Pancreas (tissue), 10 donors: ENCODE results near the gene SERPINF2. TPM values are rescaled to one million over a fixed set of nuclear protein-coding genes. Genes with fewer than 3 reads are reported as not detected.

Source experiments
- ATAC-seq, 4 donors: fragments of 200-7000 bp; cut with Tn5 transposase; one replicate each; pipeline versions ENCODE4 v1.8.0 to v1.9.1; 2020; ENCODE audit warnings: mild to moderate bottlenecking in 4 of 4, moderate library complexity in 4 of 4
- DNase-seq, 6 donors: peaks; one replicate each; pipeline ENCODE4 v3.0.0-alpha.2; 2020
- FAIRE-seq: peaks from 2 replicates; lab custom pipeline; 2012; peaks lifted over from hg19 to GRCh38; lab: Jason Lieb, UNC
- H3K27ac ChIP-seq, 4 donors: fragments of 200-600 bp; sonication (generic); 1 replicate in 3 of 4; 2 replicates in 1 of 4; pipeline versions ENCODE4 v1.5.0 to v1.8.0; 2020
- H3K27me3 ChIP-seq, 4 donors: fragments of 200-600 bp; one replicate each; pipeline ENCODE4 v1.8.0; 2021
- H3K36me3 ChIP-seq, 3 donors: fragments of 200-600 bp; sonication (generic) in 1 of 3; one replicate each; pipeline versions ENCODE4 v1.5.0 to v1.8.0; 2020 to 2021
- H3K4me1 ChIP-seq, 3 donors: fragments of 200-600 bp; one replicate each; pipeline ENCODE4 v1.8.0; 2021
- H3K4me3 ChIP-seq, 4 donors: fragments of 200-600 bp; sonication (generic) in 2 of 4; one replicate each; pipeline versions ENCODE4 v1.5.0 to v1.8.0; 2020 to 2021
- H3K9me3 ChIP-seq, 4 donors: fragments of 200-600 bp; one replicate each; pipeline ENCODE4 v1.8.0; 2021
- WGBS, 2 donors: extraction: QIAGEN DNeasy Blood & Tissue Kit; methylation state at CpG; one replicate each; pipeline ENCODE4 v1.1.7; 2013; 5-methylcytosine and 5-hydroxymethylcytosine counted together
- intact Hi-C, 3 donors: fragments of 100-400 bp; cut with DNase I; formaldehyde crosslinking; loops; one replicate each; pipeline versions ENCODE4 v1.11.1 to v1.14.2; 2022
- polyA plus RNA-seq, 2 donors: library from polyadenylated mRNA; stranded (reverse); fragments of 200-250 nt; gene quantifications; one replicate each; pipeline ENCODE4 v1.2.3, GENCODE V29; 2013
- total RNA-seq, 6 donors: library from RNA; stranded (reverse); fragmentation: NEBNext Ultra II Directional in 4 of 6; extraction: Animal tissue kit (Norgen Biotek cat#: 25700) in 4 of 6; gene quantifications; one replicate each; pipeline versions ENCODE4 v1.2.1 to v1.2.4, GENCODE V29; 2021 to 2023
- TF ChIP-seq, protein P1 (sequence below), 4 donors: fragments of 200-600 bp; sonication (generic) in 3 of 4; IDR thresholded peaks; one replicate each; pipeline versions ENCODE4 v1.5.0 to v1.8.0; 2021; ENCODE audit warnings: antibody characterized with exemption in 4 of 4
- donor health status: healthy with polysubstance abuse.
- donor health status: DM: no; HTN: no; CAD: no; lungs with moderate emphysema.
- donor health status: DM: no; HTN: no; CAD: no.
- donor health status: control.
- donor health status: control.
- donor health status: Bipolar disorder and iron deficiency.
- donor health status: DM: yes; HTN: yes; CAD: no.
- donor health status: DM: no; HTN: no; CAD: no.
- donor health status: DM: no; HTN: no; CAD: no.
- donor health status: DM: yes; HTN: yes; CAD: no.

The SERPINF2 gene
- total and polyA plus RNA-seq, 8 donors: 1.4 to 8.8 (median 3.9) TPM

DNA sequence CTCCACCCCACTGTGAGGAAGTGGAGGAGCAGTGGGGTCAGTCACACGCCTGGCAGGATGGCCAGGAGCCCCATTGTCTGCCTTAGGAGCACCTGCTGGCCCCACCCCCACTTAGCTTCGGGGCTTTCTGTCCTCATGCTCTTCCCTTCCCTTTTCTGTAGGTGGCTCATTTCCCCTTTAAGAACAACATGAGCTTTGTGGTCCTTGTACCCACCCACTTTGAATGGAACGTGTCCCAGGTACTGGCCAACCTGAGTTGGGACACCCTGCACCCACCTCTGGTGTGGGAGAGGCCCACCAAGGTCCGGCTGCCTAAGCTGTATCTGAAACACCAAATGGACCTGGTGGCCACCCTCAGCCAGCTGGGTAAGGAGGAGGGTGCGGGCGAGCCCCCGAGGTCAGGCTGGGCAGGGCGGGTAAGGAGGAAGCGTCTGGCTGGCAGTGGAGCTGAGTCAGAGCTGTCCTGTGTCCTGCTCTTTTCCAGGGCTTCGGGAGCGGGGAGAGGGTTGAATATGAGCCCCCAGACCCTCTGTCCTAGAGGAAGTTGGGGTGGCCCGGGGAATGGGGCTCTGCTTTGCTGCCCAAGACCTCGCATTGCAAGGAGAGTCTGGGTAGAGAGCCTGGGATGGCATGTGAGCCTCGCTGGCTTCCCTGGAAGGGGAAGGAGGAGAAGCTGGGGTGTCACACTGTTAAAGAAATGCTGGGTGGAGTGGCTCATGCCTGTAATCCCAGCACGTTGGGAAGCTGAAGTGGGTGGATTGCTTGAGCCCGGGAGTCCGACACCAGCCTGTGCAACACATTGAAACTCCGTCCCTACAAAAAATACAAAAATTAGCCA lies 10.0 kb downstream of the SERPINF2 start:
- TF ChIP-seq, protein P1, sequence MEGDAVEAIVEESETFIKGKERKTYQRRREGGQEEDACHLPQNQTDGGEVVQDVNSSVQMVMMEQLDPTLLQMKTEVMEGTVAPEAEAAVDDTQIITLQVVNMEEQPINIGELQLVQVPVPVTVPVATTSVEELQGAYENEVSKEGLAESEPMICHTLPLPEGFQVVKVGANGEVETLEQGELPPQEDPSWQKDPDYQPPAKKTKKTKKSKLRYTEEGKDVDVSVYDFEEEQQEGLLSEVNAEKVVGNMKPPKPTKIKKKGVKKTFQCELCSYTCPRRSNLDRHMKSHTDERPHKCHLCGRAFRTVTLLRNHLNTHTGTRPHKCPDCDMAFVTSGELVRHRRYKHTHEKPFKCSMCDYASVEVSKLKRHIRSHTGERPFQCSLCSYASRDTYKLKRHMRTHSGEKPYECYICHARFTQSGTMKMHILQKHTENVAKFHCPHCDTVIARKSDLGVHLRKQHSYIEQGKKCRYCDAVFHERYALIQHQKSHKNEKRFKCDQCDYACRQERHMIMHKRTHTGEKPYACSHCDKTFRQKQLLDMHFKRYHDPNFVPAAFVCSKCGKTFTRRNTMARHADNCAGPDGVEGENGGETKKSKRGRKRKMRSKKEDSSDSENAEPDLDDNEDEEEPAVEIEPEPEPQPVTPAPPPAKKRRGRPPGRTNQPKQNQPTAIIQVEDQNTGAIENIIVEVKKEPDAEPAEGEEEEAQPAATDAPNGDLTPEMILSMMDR (IDR thresholded peaks at IDR 0.05): no peak
- ATAC-seq (peak; percentile 62 to 83 (median 79)), DNase-seq (peak in 4 of 6 donors; percentile 50 to 71 (median 65)), FAIRE-seq (no peak)
- Histone ChIP-seq H3K27me3 (no peaks in the 10 kb centered on the region), H3K36me3 (no peaks in the 10 kb centered on the region), H3K27ac (peak overlapping the region in 1 of 4 donors; percentile 63), H3K4me1 (no peaks in the 10 kb centered on the region), H3K4me3 (peak overlapping the region in 1 of 4 donors; percentile 14), H3K9me3 (no peaks in the 10 kb centered on the region)
- 30 to 33% methylated on average over 18 of the region's 18 CpGs for WGBS, 2 donors
- intact Hi-C loops: no loop called here

DNA sequence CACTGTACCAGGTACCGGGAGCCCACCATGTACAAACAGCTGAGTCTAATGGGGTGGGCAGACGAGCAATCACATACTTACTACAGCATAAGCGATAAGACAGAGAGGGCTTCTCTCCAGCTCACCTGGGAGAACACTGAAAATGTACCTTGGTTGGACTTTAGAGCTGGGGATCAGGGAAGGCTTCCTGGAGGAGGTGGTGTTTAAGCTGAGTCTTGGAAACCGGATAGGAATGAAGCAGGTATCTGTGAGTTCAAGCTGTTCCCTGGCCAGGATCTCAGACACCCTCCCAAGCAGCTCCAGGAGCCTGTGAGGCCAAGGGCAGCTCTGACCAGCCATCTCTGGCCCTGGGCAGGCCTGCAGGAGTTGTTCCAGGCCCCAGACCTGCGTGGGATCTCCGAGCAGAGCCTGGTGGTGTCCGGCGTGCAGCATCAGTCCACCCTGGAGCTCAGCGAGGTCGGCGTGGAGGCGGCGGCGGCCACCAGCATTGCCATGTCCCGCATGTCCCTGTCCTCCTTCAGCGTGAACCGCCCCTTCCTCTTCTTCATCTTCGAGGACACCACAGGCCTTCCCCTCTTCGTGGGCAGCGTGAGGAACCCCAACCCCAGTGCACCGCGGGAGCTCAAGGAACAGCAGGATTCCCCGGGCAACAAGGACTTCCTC lies 11.2 kb downstream of the SERPINF2 start:
- TF ChIP-seq, protein P1 (IDR thresholded peaks at IDR 0.05): no peak
- H3K27me3 ChIP-seq: no peaks in the 10 kb centered on the region
- intact Hi-C loops: no loop called here
- H3K4me1 ChIP-seq: no peaks in the 10 kb centered on the region
- H3K36me3 ChIP-seq: no peaks in the 10 kb centered on the region
- H3K4me3 ChIP-seq: no peak overlapping the region
- 82% methylated on average over 23 of the region's 23 CpGs for WGBS, 2 donors
- FAIRE-seq: no peak
- H3K27ac ChIP-seq: no peak overlapping the region
- DNase-seq: no peak
- ATAC-seq: no peak
- H3K9me3 ChIP-seq: no peaks in the 10 kb centered on the region

DNA sequence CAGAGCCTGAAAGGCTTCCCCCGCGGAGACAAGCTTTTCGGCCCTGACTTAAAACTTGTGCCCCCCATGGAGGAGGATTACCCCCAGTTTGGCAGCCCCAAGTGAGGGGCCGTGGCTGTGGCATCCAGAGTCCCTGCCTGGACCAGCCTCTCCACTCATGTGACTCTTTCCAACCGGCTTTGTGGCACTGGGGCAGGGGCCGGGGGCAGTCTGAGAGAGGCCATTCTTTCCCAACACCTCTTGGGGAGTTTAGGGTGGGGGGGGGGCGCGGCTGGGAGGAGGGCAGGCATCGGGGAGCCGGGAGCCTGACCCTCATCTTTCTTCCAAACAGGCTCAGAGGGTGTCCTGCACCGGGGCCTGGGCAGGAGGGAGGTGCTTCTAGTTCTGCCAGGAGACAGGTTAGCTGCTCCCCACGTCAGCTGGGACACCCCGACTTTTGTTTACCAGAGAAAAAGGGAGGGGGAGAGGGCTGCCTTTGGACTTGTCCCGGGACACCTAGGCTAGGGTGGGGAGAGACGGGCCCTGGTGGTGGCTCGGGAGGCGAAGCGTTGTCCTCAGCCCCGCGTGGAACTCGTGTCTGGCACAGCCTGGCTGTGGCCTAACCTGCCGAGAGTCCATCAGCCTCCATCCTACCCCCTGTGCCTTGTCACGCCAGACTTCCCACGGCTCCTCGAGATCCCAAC lies 11.9 kb downstream of the SERPINF2 start:
- ATAC-seq (no peak), FAIRE-seq (no peak), DNase-seq (no peak)
- Histone ChIP-seq H3K9me3 (no peaks in the 10 kb centered on the region), H3K4me1 (no peaks in the 10 kb centered on the region), H3K27me3 (no peaks in the 10 kb centered on the region), H3K27ac (no peak overlapping the region), H3K36me3 (no peaks in the 10 kb centered on the region), H3K4me3 (no peak overlapping the region)
- TF ChIP-seq, protein P1 (IDR thresholded peaks at IDR 0.05): no peak
- 66 to 67% methylated on average over 24 to 25 of the region's 25 CpGs for WGBS, 2 donors
- intact Hi-C loops: no loop called here

DNA sequence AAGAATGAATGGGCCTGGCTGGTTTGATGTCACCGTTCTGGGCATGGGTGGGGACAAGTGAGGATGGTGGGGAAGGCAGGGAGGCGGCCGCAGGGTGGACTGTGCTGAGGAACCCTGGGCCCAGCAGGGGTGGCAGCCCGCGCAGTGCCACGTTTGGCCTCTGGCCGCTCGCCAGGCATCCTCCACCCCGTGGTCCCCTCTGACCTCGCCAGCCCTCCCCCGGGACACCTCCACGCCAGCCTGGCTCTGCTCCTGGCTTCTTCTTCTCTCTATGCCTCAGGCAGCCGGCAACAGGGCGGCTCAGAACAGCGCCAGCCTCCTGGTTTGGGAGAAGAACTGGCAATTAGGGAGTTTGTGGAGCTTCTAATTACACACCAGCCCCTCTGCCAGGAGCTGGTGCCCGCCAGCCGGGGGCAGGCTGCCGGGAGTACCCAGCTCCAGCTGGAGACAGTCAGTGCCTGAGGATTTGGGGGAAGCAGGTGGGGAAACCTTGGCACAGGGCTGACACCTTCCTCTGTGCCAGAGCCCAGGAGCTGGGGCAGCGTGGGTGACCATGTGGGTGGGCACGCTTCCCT lies 12.7 kb downstream of the SERPINF2 start:
- intact Hi-C loops: no loop called here
- peak in 1 of 6 donors; percentile 77 for DNase-seq
- no peaks in the 10 kb centered on the region for H3K4me1 ChIP-seq
- ATAC-seq: no peak
- H3K4me3 ChIP-seq: no peak overlapping the region
- 75 to 76% methylated on average over 20 of the region's 20 CpGs for WGBS, 2 donors
- no peaks in the 10 kb centered on the region for H3K36me3 ChIP-seq
- H3K27me3 ChIP-seq: no peaks in the 10 kb centered on the region
- H3K27ac ChIP-seq: no peak overlapping the region
- H3K9me3 ChIP-seq: no peaks in the 10 kb centered on the region
- TF ChIP-seq, protein P1 (IDR thresholded peaks at IDR 0.05): no peak
- FAIRE-seq: no peak
